Hematopoietic multipotent progenitor cell (in vitro differentiated cells): ENCODE data around the gene ETS1. TPM values are rescaled to one million over a fixed set of nuclear protein-coding genes. Genes with fewer than 3 reads are reported as not detected.

Experiments used
- DNase-seq, 3 donors: peaks; one replicate each; pipeline ENCODE4 v3.0.0-alpha.2; 2011 to 2015; ENCODE audit warnings: low read depth in 2 of 3, low spot score in 2 of 3
- total RNA-seq: library from RNA; depleted of rRNA; stranded (reverse); fragments of >200 nt; gene quantifications from one replicate; pipeline ENCODE4 v1.2.3, GENCODE V29; 2012

ETS1 gene
- total RNA-seq, 1 donor: 40.9 TPM

DNA sequence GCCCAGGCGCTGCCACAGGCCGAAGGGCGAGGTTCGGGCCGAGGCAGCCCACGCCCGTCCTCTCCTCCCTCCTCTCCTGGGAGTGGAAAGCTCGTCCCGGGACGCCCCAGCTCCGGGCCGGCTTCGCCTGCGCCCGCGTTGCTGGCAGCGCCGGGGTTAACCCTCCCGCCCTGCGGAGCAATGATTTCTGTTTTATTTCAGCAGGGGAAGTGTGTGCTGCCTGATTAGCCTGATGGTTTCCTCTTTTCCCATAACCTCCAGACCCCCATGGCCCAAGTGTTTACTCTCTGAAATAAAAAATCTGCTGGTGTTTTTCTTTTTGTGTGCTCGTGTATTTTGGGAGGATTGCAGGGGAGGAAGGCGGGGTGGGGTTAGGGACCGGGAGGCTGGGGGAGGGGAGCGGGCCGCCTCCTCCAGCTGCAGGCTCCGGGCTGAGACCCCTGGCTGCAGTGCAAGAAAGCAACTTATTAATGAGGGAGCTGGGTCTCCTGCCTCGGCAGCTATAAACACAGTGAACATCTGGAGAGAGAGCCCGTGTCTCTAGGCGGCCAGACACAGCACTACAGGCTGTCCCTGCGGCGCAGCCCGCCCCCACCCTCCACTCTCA is 38.6 kb downstream of the ETS1 start:
- DNase-seq: peak in 2 of 3 donors; percentile 89 to 94

DNA sequence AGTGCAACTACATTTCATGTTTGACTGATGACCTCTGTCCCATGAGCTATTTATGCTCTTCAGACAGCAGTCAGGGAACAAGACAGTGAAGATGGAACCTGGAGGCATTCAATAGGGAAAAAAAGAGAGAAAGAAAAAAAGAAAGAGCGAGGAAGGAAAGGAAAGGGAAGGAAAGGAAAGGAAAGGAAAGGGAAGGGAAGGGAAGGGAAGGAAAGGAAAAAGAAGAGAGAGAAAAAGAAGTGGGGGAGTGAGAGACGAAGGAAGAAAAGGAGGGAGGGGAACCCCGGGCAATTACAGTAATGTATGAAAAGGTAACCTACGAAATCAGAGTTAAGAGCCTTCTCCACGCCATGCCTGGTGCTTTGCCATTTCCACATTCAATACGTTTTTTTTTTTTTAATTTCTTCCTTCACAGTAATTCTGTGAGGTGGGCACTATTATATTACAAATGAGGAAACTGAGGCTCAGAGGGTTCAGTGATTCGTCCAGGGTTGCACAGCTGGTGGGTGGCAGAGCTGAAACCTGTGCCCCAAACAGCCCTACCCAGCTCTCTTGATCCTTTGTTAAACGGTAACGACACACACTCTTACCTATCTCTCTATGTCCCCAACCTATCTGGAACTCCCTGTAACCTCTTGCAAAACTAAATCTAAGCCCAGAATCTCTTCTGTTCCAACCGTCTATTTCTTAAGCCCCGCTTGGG is 39.3 kb downstream of the ETS1 start:
- no peak for DNase-seq

DNA sequence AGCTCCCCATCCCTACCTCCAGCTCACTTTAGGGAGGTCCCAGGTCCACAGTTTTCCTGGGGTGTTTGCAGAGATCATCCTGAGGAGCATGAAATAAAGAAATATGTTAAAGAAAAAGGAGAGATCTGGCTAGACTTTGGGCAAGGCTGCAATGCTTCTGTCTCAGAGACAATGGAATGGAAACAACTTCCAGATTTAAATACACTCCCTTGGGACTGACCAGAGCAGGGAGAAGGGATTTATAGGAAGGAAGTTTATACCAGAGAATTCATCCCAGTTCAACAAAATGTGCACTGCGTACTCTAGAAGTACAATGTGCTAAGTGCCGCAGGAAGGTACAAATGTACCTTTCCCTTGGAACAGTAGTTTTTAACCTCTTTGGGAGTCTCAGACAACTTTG is 40.4 kb downstream of the ETS1 start:
- no peak for DNase-seq

DNA sequence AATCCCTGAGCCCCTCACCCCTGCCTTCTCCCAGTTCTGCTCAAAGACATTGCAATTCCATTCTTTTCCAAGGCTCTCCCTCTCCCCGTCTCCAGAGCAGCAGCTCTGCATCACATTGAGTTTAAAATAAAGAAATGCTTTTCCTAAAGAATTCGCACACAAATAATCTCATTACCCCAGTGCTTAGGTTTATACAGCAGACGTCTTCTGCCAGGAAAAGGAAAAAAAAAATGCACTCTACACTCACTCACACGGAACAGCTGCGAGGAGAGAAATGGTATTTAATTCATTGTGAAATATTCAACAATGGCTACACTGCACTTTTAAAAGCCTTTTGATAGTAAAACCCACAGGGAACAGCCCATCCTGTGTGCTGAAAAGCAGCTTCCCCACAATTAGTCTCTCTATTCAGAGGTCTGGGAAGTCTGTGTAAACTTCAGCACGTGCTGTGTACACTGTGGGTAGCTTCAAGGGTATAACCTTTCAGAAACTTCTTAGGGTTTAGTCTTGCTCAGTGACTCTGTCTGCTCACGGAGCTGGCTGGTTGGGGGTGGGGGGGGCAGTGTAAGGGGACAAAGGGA is 42.8 kb downstream of the ETS1 start:
- DNase-seq: peak in 1 of 3 donors; percentile 36

DNA sequence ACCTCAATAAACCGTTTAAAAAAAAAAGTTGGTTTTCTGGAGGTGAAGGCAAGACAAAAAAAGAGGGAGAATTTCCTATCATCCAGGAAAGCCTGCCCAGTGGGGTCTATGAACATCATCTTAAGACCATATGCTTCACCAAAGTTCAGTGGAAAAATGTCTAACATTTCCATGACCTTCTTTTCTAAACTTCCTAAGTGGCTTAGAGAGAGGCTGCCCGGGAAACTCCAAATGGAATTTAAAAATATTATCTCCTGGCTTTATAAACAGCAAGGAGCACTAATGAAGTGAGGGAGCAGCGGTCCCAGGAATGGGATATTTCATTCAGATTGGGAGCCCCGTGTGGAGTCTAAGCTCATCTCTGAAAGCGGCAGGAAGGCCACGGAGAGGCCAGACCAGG is 46.9 kb downstream of the ETS1 start:
- no peak for DNase-seq

DNA sequence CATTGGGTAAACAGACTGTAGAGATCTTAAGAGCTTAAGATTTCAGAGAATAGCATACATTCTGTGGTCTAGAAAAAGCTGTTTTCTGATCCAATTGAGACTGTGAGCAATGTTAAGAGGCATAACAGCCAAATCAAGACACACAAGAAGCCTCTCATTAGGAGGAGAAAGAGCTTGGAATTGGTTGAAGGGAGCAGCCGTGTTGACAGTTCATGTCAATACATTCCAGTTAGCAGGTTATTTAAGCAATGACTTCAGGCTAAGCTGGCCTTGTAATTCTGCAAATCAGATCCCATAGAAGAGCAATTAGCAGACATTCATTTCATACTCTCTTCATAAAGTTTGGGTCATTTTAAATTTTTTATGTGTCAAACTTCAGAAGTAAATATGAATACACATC is 50.9 kb downstream of the ETS1 start:
- no peak for DNase-seq

DNA sequence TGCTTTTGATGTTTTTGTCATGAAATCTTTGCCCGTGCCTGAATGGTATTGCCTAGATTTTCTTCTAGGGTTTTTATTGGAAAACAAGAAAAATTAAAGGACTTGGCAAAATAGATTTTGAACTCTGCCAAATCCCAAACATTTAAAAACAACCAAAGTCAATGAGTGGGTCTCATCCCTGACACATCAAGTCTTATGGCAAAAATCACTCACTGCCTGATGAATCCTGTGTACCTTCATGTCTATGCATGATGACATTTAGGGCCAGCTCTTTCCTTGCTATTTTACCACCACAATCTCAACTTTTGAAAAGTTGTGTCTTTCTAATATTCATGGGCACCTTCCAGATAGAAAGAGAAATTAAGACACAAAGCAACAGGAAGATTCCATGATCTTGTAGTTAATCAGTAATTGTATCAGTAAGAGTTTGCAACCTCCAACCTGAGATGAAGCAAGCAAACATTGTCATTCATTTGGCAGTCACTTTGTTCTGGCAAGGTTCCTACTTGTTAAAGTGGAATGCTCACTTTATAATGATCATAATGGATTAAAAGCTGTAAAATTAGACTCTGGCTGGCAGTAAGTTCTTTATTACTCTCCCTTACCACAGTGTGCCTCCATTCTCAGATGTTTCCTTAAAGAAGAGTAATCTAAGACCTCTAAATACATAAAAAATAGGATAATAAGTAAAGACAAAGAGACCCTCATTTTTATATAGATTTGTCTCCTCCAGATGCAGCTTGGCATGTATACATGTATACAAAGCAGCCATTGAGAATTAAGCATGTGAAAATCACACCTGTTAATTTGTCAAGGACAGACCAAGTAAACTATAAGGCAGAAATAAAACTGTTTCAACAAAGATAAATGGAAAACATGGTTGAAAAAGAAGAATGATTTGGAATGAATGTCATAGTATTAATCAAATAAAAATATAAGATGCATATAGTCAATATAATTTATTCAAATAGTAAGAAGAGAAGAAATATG is 51.6 kb downstream of the ETS1 start:
- DNase-seq: no peak

DNA sequence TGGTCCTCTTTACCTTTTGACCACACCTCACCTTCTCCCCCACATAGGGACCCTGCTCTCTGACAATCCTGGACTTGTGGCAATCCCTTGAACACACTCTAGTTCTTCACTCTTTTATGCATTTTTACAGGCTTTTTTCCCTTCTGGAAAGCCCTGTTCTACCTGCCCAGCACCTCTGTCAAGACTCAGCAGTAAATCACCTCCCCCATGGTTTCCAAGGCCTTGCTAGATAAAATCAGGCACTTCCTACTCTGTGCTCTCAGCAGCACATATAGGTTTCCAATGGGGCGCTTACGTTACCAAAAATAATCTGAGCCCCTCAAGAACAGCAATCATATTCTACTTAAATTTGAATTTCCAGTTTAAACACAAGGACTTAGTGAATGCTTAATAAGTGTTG is 53.9 kb downstream of the ETS1 start:
- DNase-seq: no peak

DNA sequence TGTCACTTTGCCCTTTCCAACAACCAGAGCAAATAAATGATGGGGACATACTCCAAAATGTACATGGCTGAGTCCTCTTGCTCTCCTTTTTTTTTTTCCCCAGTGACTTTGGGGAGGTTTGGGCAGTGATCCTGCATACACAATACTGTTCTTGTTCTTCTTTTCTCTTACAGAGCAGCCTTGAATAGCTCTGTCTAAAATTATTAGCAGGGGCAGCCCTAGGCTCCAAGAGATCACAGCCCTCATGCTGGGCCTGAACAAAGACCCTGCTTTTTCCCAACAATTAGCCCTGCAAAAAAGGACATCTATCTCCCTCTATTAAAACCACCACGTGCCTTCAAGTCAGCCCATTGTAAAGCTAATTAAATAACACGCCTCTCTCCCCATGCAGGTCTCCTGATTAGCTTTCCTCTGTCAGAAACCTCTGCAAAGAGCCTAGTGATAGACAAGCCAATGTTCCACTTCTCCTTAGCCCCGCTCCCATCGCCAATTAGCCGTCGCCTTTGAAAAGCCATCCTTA is 54.7 kb downstream of the ETS1 start:
- DNase-seq: no peak

DNA sequence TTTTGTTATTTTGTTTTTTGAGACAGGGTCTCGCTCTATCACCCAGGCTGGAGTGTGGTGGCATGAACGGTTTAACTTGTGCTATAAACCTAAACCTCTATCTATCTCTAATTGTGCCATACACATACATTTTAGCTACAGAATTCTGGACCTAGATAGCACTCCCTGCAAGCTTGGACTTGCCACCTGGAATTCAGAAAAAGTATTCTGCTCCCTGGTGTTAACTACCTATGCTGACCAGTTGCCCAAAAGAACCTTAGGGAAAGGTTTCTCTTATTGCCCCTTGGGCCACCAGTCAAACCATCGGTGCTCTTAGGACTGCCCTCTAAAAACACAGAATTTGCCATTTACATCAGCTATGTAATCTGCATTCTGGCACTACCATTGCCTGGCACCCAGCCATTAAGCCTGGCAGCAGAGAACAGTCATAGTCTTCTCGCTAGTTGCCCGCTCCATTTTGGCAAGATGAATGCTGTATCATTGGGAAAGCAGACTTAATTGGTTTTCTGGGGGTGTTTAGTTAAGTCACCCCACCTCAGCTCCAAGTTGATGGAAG is 55.3 kb downstream of the ETS1 start:
- DNase-seq: no peak

DNA sequence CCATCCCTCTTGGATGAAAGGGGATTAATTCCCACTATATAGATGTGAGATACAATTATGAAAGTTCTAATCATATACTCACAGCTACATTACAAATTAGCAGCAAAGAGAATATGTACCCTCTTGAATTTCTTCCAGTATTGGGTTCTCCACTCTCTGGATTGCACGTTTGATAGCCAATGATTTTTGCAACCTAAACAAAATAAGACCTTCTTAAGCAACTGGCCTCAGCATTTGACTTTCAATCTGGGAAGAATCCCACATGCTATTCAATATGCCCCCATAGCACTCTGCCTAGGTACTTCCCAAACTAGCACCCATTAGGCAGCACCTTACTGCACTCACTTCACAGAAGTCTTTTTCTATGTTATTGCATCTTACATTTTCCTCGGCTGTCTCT is 55.8 kb downstream of the ETS1 start:
- no peak for DNase-seq

DNA sequence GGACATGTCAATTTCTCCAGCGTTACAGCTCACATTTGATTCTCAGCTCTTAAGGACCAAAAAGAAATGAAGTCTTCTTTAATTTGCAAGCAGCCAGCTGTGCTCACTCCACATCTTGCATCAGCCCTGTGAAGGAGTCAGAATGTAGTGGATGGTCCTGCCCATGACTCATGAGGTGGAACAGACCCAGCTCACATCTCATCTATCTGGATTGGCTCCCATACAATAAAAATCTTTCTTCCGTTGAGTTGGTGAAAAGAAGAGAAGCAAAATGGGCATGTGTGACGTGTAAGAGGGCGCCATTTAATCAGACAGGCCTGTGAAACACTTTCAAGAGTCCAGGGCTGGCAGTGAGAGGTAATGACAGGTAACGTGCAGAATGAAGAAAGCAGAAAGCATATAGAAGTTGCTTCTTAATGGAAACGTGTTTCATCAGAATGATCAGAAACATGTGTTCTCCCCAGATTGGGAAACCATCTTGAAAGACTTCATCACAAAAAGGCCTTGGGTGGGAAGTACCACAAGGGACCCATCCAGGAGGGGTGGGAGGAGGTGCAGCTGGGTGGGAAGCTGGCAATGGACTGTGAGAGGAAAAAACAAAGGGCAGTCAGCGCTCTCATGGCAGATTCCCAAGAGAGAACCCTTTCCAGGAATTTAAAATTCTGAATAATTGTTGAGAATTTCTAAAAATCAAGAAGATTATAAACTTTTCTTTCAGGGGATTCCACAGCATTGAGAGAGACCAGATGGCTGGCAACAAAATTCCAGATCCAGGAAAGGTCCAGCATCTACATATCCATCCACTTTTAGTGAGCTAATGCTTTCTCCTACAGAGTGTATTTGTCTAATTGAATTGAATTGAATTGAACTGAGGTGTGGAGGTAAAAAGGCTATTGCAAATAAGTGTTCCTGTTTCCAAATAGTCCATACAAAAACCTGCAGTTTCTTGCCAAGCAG is 57.0 kb downstream of the ETS1 start:
- no peak for DNase-seq

DNA sequence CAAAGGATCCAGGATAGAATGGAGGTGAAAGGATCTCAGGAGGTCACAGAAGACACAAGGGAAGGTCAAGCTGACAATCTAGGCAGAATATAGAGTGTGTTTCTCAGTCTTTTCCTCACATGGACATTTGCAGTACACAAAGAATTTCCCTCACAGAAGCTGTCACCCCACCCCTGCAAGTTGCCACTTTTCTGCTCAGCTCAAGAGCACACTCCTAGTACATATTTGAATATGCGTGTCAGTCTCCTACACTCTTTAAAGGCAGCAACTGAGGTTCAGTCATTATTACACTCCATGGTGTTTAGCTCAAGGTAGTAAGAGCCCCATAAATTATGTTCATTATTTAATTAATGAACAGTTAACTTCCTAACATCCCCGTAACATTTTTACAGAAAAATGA is 59.1 kb downstream of the ETS1 start:
- DNase-seq: no peak

DNA sequence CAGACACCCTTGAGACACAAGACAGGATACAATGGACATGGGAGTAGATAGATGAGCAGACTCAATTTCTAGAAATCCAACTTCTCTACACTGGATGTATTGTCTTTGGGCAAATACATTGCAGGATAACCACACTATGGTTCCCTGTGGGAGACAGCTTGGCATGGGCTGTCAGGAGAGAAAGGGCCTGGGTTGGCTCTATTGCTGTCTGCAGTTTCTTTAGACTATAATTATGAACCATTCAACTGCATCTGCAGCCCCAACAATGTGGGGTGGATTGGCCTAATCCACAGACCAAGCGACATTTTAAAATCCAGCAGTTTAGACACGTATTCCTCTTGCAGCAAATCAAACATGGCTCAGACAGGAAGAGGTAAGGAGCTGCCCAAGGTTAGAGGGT is 60.3 kb downstream of the ETS1 start:
- no peak for DNase-seq

DNA sequence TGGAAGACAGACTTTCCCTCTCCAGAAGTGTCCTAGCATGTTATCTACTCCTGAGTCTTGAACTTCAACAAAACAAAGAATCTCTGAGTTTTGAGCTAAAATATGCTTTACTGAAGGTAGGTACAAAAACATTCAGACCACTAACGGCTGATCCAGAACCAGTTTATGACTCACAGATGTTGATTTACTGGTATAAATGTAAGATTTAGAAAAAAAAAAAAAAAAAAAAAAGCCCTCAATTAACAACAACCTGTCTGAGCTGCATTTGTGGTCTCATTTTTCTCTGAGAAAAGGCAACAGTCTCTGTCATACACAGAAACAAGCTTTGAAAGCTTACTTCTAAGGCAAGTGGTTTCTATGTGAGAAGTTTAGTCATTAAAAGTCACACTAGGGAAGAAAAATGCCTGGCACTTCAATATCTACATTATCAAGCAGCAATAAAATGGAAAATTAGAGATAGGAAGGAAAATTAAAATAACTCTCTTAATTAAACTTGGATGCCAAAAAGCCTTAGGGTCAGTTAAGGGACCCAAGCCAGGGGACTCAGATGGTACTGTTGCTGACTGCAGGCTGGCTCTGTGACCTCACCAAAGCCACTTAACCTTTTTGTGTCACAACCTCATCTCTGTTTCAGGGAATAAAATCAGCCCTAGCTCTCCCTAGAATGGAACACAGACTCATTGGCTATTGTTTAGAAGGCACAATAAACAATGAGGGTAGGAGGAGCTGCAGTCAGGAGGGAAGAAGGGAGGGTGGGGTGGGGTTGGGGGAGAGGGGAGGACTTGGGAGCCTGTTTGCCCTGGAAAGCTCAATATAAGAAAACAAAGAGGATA is 61.7 kb downstream of the ETS1 start:
- peak in 2 of 3 donors; percentile 31 to 66 for DNase-seq

DNA sequence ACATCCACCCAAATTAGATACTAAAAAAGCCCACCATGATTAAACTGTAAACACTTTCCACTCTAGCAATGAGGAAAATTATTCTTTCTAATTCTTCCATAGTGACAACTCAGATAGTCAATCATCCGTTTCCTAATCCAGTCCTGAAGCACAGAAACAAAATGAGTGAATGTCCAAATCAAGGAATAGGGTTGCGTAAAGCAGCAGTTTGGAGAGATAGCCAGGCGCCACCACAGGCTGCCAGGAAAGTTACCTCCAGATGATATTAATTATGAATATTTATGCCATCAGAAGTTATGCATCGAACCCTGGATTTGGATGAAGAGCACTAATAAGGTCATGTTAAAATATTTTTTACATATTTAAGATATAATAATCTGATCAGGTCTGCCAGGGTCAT is 63.2 kb downstream of the ETS1 start:
- no peak for DNase-seq

DNA sequence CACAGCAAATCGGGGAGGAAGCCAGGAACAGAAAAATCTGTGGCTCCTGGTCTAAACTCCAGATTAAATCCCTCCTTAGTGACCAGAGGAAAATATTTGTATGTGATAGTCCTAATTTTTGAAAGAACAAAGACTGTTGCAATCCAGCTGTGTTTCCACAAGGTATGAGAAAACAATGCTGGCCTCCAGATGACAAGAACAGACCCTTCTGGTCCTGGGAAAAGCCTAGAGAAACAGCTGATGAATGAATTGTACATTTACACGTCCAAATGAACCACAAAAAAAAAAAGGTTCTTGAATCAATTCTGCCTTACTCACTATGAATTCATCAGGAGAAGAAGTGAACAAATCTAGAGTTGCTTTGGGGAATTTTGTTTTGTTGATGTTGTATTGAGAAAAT is 63.7 kb downstream of the ETS1 start:
- DNase-seq: no peak

DNA sequence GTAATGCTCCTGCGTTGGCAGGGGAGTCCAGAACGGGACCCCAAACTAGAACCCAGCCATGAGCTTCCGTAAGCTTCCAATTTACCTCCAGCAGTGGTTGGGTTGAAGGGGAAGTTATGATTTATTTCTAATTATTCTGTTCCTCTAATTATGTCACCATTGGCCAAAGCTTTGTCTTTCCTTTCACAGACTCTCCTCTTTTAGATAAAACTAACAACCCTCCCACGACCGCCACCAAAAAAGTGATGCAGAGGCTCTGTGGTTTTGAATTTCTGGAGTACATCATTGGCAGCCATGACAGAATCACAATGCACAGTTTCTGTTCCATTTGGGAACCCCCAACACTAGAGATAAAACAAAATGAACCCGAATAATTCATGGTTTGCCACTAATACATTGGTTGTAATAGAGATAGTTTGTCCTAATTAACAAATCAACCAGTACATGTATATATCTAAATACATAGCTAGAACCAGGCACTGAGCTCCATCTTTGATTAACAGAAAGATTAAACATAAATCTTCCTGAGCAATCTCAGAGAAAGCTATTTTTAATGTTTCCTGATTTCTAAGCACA is 64.3 kb downstream of the ETS1 start:
- DNase-seq: peak in 2 of 3 donors; percentile 22 to 58
